H1 (cell line): ENCODE data around the gene RPRD2. TPM values are rescaled to one million over a fixed set of nuclear protein-coding genes. Genes with fewer than 3 reads are reported as not detected.

Experiments
- CTCF ChIA-PET: fragments of 300-600 bp; sonication (Branson Sonifier 250); formaldehyde crosslinking; loops from one replicate; lab custom pipeline; 2021; ENCODE audit not compliant: partially characterized antibody; lab: Charles Lee
- POLR2A ChIA-PET: fragments of 300-600 bp; sonication (Branson Sonifier 250); formaldehyde crosslinking; loops from one replicate; lab custom pipeline; 2021; ENCODE audit warnings: inconsistent platforms; ENCODE audit not compliant: partially characterized antibody; lab: Charles Lee
- DNase-seq, 2 experiments: peaks; one replicate each; pipeline versions ENCODE4 v3.0.0 to v3.0.0-alpha.2; 2010 to 2022; ENCODE audit warnings: low spot score in 2 of 2, low read depth in 1 of 2, mixed read lengths in 1 of 2
- FAIRE-seq: peaks from 2 replicates; lab custom pipeline; 2011; peaks lifted over from hg19 to GRCh38; lab: Jason Lieb, UNC
- H2AFZ ChIP-seq: 2 replicates; pipeline ENCODE4 v1.8.1; 2012; ENCODE audit warnings: low read length, inconsistent platforms
- H2AK5ac ChIP-seq: 2 replicates; pipeline ENCODE4 v1.6.1; 2013; ENCODE audit warnings: low read depth, low read length
- H2BK120ac ChIP-seq: replicated peaks from 2 replicates; pipeline ENCODE3; 2013; ENCODE audit warnings: low read depth, low read length, inconsistent platforms
- H2BK12ac ChIP-seq: 2 replicates; pipeline ENCODE4 v1.6.1; 2013; ENCODE audit warnings: low read depth, low read length
- H2BK15ac ChIP-seq: 2 replicates; pipeline ENCODE4 v1.6.1; 2013; ENCODE audit warnings: low read length
- H2BK20ac ChIP-seq: 2 replicates; pipeline ENCODE4 v1.6.1; 2013; ENCODE audit warnings: low read length
- H2BK5ac ChIP-seq: 2 replicates; pipeline ENCODE4 v1.6.1; 2013; ENCODE audit warnings: low read depth, low read length
- H3K14ac ChIP-seq: 2 replicates; pipeline ENCODE4 v1.6.1; 2013; ENCODE audit warnings: inconsistent platforms; ENCODE audit not compliant: insufficient read length
- H3K18ac ChIP-seq: 2 replicates; pipeline ENCODE4 v1.6.1; 2013; ENCODE audit warnings: low read length; ENCODE audit errors: extremely low read depth
- H3K23ac ChIP-seq: 2 replicates; pipeline ENCODE4 v1.6.1; 2013; ENCODE audit warnings: inconsistent platforms; ENCODE audit not compliant: insufficient read length
- H3K23me2 ChIP-seq: 2 replicates; pipeline ENCODE4 v1.6.1; 2013; ENCODE audit warnings: low read depth, low read length
- H3K27ac ChIP-seq: 2 replicates; pipeline ENCODE4 v1.6.1; 2011; ENCODE audit warnings: low read depth, low read length, inconsistent platforms
- H3K27me3 ChIP-seq, 4 experiments: replicated peaks in 1 of 4; 1 replicate in 1 of 4; 2 replicates in 3 of 4; pipeline versions ENCODE4 v1.6.1 to v1.8.1; 2011 to 2013; ENCODE audit warnings: low read length in 3 of 4, mild to moderate bottlenecking in 3 of 4, inconsistent platforms in 2 of 4, mixed read lengths in 2 of 4, moderate library complexity in 1 of 4; ENCODE audit not compliant: control insufficient read depth in 3 of 4, insufficient read depth in 3 of 4; ENCODE audit errors: extremely low read depth in 1 of 4
- H3K36me3 ChIP-seq, 4 experiments: 2 replicates each; pipeline versions ENCODE4 v1.6.1 to v1.8.1; 2011 to 2013; ENCODE audit warnings: mild to moderate bottlenecking in 4 of 4, low read length in 3 of 4, moderate library complexity in 2 of 4, control low read depth in 1 of 4, inconsistent platforms in 1 of 4; ENCODE audit not compliant: insufficient read depth in 4 of 4, control insufficient read depth in 2 of 4
- H3K4ac ChIP-seq: replicated peaks from 2 replicates; pipeline ENCODE3; 2013; ENCODE audit warnings: low read length, low read depth, mixed read lengths, inconsistent platforms; ENCODE audit not compliant: insufficient read length
- H3K4me1 ChIP-seq, 4 experiments: replicated peaks in 1 of 4; 1 replicate in 1 of 4; 2 replicates in 3 of 4; pipeline versions ENCODE4 v1.6.1 to v1.8.1; 2011 to 2013; ENCODE audit warnings: low read length in 3 of 4, inconsistent platforms in 2 of 4, mixed read lengths in 1 of 4; ENCODE audit not compliant: insufficient read depth in 4 of 4, control insufficient read depth in 3 of 4
- H3K4me2 ChIP-seq, 2 experiments: 2 replicates each; pipeline versions ENCODE4 v1.6.1 to v1.8.1; 2011 to 2013; ENCODE audit warnings: low read depth in 2 of 2, low read length in 2 of 2, control low read depth in 1 of 2, inconsistent platforms in 1 of 2, mild to moderate bottlenecking in 1 of 2; ENCODE audit not compliant: insufficient read depth in 1 of 2
- H3K4me3 ChIP-seq, 4 experiments: fragments of 200-600, 300-600 bp in 1 of 4; sonication (generic), shearing (Covaris generic), sonication (Bioruptor Twin) in 1 of 4; 2 replicates each; pipeline versions ENCODE4 v1.5.1 to v1.8.1; 2011 to 2016; ENCODE audit warnings: low read length in 4 of 4, low read depth in 3 of 4, control low read depth in 2 of 4, inconsistent platforms in 2 of 4, mild to moderate bottlenecking in 2 of 4, mixed read lengths in 1 of 4, moderate library complexity in 1 of 4; ENCODE audit not compliant: insufficient read depth in 2 of 4; ENCODE audit errors: extremely low read depth in 1 of 4
- H3K56ac ChIP-seq: replicated peaks from 2 replicates; pipeline ENCODE3; 2013; ENCODE audit warnings: low read depth, mild to moderate bottlenecking, mixed read lengths, low read length, inconsistent platforms; ENCODE audit not compliant: insufficient read length
- H3K79me1 ChIP-seq: 2 replicates; pipeline ENCODE4 v1.6.1; 2013; ENCODE audit warnings: low read depth, low read length, control low read depth
- H3K79me2 ChIP-seq, 2 experiments: 2 replicates each; pipeline versions ENCODE4 v1.6.1 to v1.8.1; 2012 to 2013; ENCODE audit warnings: low read length in 2 of 2, mild to moderate bottlenecking in 2 of 2, inconsistent platforms in 1 of 2; ENCODE audit not compliant: insufficient read depth in 2 of 2, control insufficient read depth in 1 of 2
- H3K9ac ChIP-seq, 4 experiments: replicated peaks in 1 of 4; 1 replicate in 1 of 4; 2 replicates in 3 of 4; pipeline versions ENCODE4 v1.6.1 to v1.8.1; 2011 to 2013; ENCODE audit warnings: low read depth in 3 of 4, low read length in 3 of 4, control low read depth in 2 of 4, mild to moderate bottlenecking in 2 of 4, moderate library complexity in 2 of 4, inconsistent platforms in 1 of 4; ENCODE audit errors: extremely low read depth in 1 of 4
- H3K9me3 ChIP-seq, 2 experiments: 2 replicates each; pipeline versions ENCODE4 v1.6.1 to v1.8.1; 2012 to 2013; ENCODE audit warnings: mild to moderate bottlenecking in 2 of 2, moderate library complexity in 2 of 2, control low read depth in 1 of 2, inconsistent platforms in 1 of 2, low read depth in 1 of 2, low read length in 1 of 2, mixed read lengths in 1 of 2; ENCODE audit not compliant: insufficient read depth in 2 of 2
- H4K20me1 ChIP-seq, 2 experiments: replicated peaks in 1 of 2; 2 replicates each; pipeline versions ENCODE3 to v1.8.1; 2011 to 2013; ENCODE audit warnings: inconsistent platforms in 2 of 2, low read length in 2 of 2, mild to moderate bottlenecking in 1 of 2; ENCODE audit not compliant: insufficient read depth in 2 of 2, control insufficient read depth in 1 of 2
- H4K5ac ChIP-seq: 2 replicates; pipeline ENCODE4 v1.6.1; 2013; ENCODE audit warnings: low read length, low read depth, mixed read lengths, inconsistent platforms; ENCODE audit not compliant: insufficient read length
- H4K8ac ChIP-seq: 2 replicates; pipeline ENCODE4 v1.8.0; 2013; ENCODE audit warnings: mild to moderate bottlenecking, moderate library complexity, low read length, inconsistent platforms; ENCODE audit not compliant: insufficient read depth; ENCODE audit errors: extremely low read depth
- H4K91ac ChIP-seq: replicated peaks from 2 replicates; pipeline ENCODE3; 2013; ENCODE audit warnings: low read length, mixed read lengths, inconsistent platforms; ENCODE audit not compliant: insufficient read length
- ASH2L ChIP-seq: fragments of 200-600, 300-600 bp; sonication (generic); IDR thresholded peaks from one replicate; pipeline ENCODE4 v1.7.1; 2017; ENCODE audit warnings: low read length
- KDM1A ChIP-seq: fragments of 200-600, 300-600 bp; sonication (generic); IDR thresholded peaks from 2 replicates; pipeline ENCODE4 v1.7.1; 2016; ENCODE audit warnings: mild to moderate bottlenecking, low read length, borderline replicate concordance
- WGBS, 2 experiments: shearing (Covaris generic) in 1 of 2; methylation state at CpG; one replicate each; pipeline versions ENCODE4 v1.1.6 to v1.1.7; 2013 to 2015; ENCODE audit warnings: low lambda C conversion rate in 2 of 2, mixed read lengths in 2 of 2, inconsistent platforms in 1 of 2, low coverage in 1 of 2, missing lambda C conversion rate in 1 of 2; ENCODE audit not compliant: insufficient replicate concordance in 2 of 2, insufficient coverage in 1 of 2, insufficient read length in 1 of 2; ENCODE audit errors: extremely low coverage in 1 of 2, missing lambda C conversion rate in 1 of 2; 5-methylcytosine and 5-hydroxymethylcytosine counted together
- polyA plus RNA-seq, 7 experiments: library from polyadenylated mRNA; depleted of rRNA in 3 of 7; stranded (reverse) in 5 of 7; unstranded in 2 of 7; fragments of >200 nt in 5 of 7; fragments of 200-250 nt in 2 of 7; gene quantifications; 1 replicate in 5 of 7; 2 replicates in 1 of 7; 4 replicates in 1 of 7; pipeline versions ENCODE4 v1.2.1 to v1.2.3, GENCODE V29; 2011 to 2013; ENCODE audit warnings: missing spikeins in 2 of 7, mixed read lengths in 2 of 7
- total RNA-seq: library from RNA; stranded (reverse); fragmentation: NEBNext Ultra II Directional; extraction: Animal tissue kit (Norgen Biotek cat#: 25700); gene quantifications from 2 replicates; pipeline ENCODE4 v1.2.1, GENCODE V29; 2021

RPRD2 gene
- total and polyA plus RNA-seq, 2 of the 8 experiments (the other 6 are each of a cell fraction or from before 2014, with no cell fraction given): 14.4 to 32.4 TPM

DNA sequence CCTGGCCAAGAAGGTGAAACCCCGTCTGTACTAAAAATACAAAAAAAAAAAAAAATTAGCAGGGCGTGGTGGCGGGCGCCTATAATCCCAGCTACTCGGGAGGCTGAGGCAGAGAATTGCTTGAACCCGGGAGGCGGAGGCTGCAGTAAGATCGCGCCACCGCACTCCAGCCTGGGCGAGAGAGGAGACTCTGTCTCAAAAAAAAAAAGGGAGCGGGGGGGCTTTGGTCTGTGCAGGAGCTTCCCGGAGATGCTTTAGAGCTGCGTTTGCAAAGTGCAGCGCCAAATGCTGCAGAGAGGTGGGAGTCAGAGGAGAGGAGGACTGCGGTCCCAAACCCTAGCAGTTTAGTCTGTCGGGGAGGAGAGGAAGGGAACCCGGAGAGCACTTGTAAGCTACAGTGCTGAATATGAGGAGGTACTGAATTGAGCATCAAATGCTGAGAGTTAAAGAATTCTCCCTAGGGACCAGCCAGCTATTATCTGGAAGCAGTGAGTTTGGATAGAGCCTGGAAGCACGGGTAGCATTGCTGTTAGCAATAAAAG, 152.2 kb downstream of the RPRD2 start:
- H2AFZ ChIP-seq: peak overlapping the region; percentile 54; the same call in 1 of the 2 replicates
- CTCF ChIA-PET: interaction anchor here (0.6 to 22.4 kb wide), 13 partner anchors 17 to 268 kb away, joined by 3 to 253 read pairs (median 3); no protein-coding TSS in a partner anchor
- H3K14ac ChIP-seq: no peak overlapping the region
- TF ChIP-seq ASH2L (no peak), KDM1A (0 out of 2 replicates have a peak, but pooled peaks have one; percentile 31)
- no peaks in the 10 kb centered on the region for H3K79me1 ChIP-seq
- peak overlapping the region; percentile 84; the same call in 1 of the 2 replicates for H2BK12ac ChIP-seq
- WGBS, 2 experiments: 22% methylated on average over 12 of the region's 19 CpGs; no CpG with 5 or more reads in 1 of the 2 experiments
- peaks cover 0 to 4% (median 3%) of the 10 kb centered on the region in 4 experiments; a peak in 5 of 7 replicates for H3K4me1 ChIP-seq
- no peak overlapping the region; the same call in 1 of the 2 replicates for H2BK15ac ChIP-seq
- H3K4me3 ChIP-seq: peak overlapping the region; percentile 72 to 91 (median 76)
- H2BK120ac ChIP-seq: no peak overlapping the region
- no peak for DNase-seq
- no peaks in the 10 kb centered on the region for H3K79me2 ChIP-seq
- H2BK20ac ChIP-seq: no peak overlapping the region
- H2BK5ac ChIP-seq: no peak overlapping the region
- POLR2A ChIA-PET: interaction anchor here (0.5 to 2.4 kb wide), 14 partner anchors 9 to 421 kb away, joined by 3 to 10 read pairs (median 6); partner anchors contain the start of genes ADAMTSL4, APH1A, MCL1 and RPRD2
- no peak overlapping the region for H3K56ac ChIP-seq
- H3K9me3 ChIP-seq: no peaks in the 10 kb centered on the region
- no peak for FAIRE-seq
- no peaks in the 10 kb centered on the region for H4K20me1 ChIP-seq
- H4K91ac ChIP-seq: no peak overlapping the region
- H4K8ac ChIP-seq: no peak overlapping the region; the same call in 1 of the 2 replicates
- H3K23ac ChIP-seq: no peak overlapping the region
- no peaks in the 10 kb centered on the region; a peak in 1 of 7 replicates for H3K27me3 ChIP-seq
- H3K27ac ChIP-seq: no peak overlapping the region
- no peak overlapping the region; the same call in 1 of the 2 replicates for H3K18ac ChIP-seq
- peak overlapping the region in 1 of 4 experiments; percentile 41; a peak in 3 of 7 replicates for H3K9ac ChIP-seq
- no peaks in the 10 kb centered on the region for H3K36me3 ChIP-seq
- H2AK5ac ChIP-seq: no peak overlapping the region
- H3K4ac ChIP-seq: no peak overlapping the region
- no peak overlapping the region for H4K5ac ChIP-seq
- peak overlapping the region; percentile 88 to 91 for H3K4me2 ChIP-seq
- peaks cover 5% of the 10 kb centered on the region for H3K23me2 ChIP-seq
